Stimulated activated naive CD4-positive, alpha-beta T cell (primary cell): ENCODE data around the gene GSE1.

Experiments used
- DNase-seq, 6 experiments: peaks; one replicate each; lab custom pipeline; 2025; lab: John Stamatoyannopoulos, UW

GSE1 gene

DNA sequence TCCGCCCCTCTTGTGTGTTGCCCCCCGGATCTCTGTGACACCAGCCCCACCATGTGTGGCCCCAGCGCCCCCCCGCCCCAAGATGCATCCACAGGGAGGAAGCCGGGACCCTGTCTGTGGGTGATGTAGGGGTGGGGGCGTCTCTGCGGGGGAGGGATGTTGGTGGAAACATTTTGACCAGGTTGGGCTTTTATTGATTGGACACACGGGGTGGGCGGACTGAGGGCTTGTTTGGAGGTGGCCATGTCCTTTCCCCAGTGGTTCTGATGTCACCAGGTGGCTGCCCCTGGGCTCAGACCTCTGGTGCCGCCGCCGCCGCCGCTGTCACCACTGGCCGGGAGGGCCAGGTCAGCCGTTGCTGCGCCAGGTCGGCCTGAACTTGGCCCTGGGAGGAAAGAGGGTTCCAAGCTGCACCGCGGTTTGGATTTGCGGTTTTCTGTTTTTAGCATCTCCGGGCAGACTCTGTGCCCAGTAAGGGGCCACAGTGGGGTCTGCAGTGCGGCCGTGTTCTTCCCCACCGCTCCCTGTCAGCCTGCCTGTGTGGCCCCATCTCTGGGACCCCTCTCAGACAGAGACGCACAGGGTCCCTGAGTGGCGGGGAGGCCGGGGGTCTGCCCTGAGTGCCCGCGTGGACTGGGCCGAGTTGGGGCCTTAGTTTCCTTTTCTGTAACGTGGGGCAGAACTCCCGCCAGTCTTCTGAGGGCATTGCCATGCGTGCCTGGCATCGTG is 19.8 kb downstream of the GSE1 start:
- DNase-seq, result no peak

DNA sequence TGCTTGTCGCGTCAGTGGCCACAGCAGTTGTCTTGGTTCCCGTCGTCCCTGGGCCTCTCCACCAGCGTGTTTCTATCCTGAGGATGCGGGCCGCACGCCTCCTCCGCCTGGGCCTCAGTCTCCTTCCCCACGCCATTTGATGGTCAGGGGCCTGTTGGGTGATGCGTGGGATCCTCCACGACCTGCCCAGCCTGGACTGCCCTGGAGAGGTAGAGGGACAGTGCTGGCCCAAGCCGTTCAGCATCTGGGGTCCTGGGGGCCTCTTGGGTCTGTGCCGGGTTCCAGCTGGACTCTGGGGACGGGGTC is 20.3 kb downstream of the GSE1 start:
- DNase-seq, result no peak

DNA sequence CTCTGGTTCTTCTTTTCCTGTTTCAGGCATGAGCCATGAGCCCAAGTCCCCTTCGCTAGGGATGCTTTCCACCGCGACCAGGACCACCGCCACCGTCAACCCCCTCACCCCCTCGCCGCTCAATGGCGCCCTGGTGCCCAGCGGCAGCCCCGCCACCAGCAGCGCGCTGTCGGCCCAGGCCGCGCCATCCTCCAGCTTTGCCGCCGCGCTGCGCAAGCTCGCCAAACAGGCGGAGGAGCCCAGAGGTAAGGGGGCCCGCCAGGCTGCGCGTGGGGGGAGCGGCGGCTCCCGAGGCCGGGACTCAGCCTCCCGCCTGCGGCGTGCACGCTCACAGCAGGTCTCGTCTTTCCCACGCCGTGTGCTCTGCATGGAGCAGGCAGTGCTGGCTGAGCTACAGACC is 20.8 kb downstream of the GSE1 start:
- DNase-seq, result no peak

DNA sequence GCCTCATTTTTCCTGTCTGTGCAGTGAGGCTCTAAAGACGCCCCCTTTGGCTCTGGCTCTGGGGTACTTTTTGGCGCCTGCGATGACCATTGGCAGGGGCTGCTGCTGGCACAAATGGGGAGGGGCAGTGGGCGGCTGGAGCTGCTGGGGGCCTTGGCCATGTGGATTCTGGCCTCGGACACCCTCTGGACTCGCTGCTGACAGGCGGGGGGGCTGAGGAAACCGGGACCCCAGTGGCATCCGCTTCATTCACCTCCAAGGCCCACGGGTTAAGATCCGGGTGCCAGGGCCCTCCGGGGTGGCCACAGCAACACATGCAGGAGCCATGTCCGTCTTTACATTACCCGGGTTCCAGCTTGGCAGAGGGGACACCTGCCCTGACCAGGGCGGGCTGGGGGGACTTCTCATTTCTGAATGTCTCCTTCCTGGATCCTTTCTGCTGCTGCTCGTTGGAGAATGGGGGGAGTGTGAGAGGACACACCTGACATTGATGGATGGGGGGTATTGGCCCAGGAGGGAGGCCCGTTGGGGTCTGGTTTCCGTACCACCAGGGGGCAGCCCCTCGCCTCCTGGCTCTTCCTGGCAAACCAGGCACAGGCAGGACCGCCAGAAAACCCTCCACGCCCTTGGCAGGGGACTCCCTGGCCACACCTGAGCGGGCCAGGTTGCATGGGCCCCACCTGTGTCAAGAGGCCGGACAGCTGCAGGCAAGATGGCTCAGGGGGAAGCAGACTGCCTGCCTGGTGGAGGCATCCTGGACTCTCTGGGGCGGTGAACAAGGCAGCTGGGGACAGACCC is 21.8 kb downstream of the GSE1 start:
- DNase-seq, result no peak

DNA sequence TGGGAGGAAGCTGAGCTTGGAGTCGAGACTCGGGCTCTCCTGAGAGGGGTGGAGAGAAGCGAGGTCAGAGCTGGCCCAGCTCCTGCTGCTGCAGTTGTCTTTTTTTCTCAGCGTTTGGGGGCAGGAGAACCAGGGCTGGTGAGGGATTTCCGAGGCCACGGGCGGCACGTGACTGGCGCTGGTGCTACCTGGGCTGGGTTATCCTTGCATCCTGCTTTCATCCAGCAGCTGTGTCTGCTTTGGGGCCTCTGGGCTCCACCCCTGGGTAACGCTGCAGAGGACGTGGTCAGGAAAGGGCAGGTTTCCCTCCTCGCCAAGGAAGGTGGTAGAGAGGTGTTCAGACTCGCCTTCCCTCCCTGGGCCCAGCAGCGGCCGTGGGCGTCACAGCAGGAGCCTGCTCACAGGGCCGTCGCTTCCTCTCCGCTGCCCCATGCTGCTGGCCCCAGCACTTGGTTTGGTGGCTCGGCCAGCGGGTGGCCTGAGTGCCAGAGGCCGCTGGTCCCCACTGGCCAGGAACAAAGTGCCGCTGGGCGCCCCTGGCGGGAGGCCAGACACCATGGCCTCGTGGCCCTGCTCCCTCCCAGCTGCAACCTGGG is 22.5 kb downstream of the GSE1 start:
- no peak for DNase-seq

DNA sequence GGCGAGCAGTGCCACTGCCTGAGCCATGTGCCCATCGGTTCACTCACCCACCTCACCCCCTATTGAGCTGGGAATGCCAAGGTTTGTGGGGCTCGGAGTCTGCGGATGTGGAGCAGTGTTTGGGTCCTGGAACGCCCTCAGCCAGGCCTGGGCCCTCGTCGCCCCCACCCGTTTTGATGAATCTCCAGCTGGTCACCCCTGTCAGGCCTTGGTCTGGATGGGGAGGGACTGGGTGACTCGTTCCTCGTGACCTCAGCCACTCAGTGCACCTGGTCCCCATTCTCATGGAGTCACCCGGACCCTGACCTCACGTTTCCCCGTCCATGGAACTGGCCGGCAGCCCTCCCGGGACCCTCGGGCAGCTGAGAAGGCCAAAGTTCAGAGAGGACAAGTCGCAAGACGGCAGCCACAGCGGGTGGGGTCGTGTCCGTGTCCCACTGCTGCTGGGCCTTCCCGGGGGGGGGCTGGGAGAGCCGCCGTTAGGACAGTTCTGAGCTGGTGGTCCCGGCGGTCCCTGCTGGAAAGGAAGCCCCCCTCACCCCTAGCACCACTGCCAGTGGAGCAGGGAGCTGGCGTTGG is 23.2 kb downstream of the GSE1 start:
- DNase-seq, result no peak

DNA sequence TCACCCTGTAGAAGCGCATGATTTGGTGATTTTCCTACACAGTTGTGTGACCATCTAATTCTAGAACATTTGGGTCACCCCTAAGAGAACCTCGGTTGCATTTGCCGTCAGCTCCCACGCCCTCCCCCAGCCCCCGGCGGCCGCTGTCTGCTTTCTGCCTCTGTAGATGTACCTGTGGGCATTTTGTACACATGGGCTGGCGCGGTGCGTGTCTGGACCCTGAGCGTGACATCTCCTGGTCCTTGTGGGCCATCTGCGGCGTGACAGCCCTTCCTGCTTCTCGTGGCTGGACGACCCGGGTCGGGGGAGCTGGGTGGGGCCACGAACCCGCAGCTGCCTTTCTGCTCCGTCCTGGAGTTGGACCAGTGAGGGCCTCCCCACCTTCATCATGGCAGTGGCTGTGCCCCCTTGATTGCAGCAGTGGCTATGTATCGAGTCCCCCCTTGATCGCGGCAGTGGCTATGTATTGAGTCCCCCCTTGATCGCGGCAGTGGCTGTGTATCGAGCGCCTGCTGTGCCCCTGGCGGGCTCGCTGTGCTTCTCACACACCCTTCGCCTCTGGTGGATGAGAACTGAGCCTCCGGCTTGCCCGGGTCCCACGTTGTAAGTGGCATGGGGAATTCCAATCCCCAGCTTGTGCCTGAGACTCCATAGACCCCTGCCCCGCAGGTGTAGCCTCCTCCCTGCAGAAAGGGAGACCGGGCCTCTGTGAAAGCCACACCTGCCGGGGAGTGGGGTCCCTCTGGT is 24.1 kb downstream of the GSE1 start:
- DNase-seq, result no peak

DNA sequence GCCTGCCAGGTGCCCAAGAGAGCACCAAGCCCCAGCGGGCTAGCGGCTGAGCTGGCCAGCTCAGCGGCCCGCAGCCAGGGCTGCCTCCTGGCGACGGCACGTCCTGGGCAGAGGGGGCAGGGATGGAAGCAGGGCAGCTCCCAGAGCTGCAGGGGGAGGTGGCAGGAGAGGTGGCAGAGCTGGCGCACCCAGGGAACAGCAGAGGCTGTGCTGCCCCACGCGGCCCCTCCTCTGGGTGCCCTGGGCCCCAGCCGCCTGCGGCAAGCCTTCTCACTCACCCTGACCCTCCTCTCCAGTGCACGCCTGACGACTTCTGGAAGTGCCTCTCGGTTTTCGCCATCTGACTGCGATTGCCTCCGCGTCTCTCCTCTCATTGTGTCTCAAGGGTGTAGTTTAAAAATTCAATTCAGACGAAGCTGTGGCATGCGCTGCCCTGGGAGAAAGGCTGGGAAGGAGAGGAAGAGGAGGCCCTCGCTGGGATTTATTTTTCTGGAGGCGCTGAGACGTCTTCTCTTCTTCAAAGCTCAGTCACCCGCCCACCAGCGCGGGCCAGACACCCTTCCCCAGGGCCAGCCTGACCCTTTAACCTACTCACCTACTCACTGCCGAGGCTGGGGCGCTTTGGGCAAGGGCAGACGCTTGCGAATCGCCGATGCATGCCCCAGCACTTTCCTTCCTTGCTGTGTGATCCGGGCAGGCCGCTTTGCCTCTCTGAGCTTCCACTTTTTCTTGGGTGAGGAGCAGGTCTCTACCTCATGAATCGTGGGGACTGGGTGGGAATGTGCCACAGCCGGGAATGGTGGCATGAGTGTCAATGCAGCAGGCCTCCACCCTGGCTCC is 24.9 kb downstream of the GSE1 start:
- no peak for DNase-seq

DNA sequence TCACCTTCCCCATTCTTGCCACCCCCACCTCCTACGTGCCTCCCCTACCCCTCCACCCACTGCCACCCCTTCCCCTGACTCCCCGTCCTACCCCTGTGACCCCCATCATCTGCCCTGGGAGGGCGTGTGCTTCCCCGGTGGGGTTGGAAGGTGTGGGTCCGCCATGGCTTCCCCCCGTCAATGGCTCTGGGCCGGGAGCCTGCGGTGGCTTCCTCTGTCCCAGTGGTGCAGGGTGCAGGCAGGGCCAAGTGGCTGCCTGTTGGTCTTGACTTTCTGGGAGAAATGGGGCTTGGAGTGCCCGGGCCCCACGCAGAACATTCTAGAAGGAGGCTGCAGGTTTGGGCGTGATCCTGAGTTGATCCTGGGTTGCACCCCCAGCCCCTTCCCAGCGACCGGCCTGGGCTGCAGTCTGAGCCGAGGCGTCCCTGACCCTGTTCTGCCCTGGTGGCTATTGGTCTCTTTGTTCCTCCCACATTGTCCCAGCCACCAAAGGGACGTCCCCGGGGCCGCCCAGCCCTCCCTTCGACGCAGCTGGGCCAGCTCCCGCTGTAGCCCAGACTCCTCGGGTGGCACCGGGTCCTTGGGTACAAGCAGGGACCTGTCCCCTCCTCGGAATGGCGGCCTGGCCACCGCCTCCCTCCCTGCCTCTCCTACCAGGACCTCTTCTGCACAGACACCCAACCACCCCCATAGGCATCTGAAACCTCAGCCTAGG is 25.7 kb downstream of the GSE1 start:
- DNase-seq, result no peak

DNA sequence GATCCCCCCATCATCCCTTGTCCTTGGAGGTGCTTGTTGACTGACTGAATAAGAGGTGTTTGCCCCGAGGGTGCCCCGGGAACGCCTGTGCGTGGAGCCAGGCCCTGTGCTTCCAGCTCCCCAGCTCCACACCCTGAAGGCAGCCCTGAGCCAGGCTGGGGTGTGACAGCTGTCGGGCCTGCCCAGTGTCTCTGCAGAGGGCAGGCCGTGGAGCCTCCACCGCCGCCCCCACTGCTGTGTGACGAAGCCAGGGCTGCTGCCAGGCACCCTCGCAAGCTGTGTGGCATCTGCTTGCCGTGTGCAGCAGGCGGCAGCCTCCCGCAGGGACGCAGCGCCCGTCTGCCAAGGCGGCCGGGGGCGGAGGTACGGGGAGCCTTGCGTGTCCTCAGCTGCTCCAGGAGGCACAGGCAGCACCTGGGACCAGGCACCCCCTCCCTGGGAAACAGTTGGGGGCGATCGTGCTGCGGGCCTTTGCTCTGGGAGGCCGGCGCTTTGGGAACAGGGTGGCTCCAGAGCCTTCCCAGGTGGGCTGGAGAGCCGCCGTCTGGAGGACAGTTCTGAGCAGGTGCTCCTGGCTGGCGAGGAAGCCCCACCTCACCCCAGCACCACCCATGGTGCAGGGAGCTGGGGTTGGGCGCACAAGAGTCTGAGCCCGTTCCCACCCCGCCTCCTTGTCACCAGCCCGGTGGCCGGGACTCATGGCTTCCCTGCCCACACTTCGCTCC is 26.6 kb downstream of the GSE1 start:
- no peak for DNase-seq

DNA sequence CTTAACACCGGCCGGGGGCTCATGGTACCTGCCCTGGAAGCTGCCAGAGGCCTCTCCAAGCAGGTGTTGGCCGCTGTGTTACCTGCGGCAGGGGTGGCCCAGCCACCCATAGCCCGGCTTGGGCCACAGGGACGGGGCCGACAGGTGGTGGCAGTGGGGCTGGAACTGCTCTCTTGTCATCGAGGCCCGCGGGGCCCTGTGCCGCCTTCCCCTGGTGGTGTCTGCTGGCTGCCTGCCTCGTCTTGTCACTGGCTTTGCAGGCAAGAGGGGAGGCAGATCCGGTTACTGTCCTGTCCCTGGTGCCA is 27.1 kb downstream of the GSE1 start:
- DNase-seq, result no peak

DNA sequence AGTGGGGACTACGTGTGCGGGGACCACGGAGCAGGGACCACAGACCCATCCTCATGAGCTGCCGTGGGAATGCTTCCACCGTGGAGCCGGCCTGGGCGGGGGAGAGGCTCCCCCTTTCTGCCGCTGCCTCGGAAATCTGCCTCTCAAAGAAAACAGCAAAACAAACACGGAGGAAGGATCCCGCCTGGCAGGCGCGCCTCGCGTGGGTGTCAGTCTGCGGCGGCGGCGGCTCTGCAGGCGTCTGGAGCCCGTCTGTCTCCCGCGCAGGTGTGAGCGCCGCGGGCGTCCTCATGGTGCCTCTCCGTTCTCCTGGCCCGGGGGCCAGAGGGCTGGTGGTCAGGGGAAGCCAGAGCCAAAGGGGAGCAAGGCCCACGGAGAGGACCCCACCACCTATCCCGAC is 27.5 kb downstream of the GSE1 start:
- no peak for DNase-seq

DNA sequence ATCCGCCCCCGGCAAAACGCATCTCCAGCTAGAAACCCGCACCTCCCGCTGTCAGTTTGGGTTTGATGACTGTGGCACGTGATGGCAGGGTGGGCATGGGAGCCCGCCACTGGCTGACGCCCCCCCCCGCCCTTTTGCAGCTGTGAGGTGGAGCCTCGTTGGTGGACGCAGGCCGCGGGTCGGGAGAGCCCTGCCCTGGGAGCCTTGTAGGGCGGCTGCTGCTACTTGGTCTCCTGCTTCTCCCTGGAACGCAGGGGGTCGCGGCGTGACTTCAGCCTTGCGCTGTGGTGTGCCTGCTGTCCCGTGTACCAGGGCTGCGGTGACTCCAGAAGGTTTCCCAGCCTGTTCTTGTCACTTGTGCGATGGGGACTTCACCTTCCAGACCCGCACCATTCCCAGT is 28.2 kb downstream of the GSE1 start:
- DNase-seq, result no peak

DNA sequence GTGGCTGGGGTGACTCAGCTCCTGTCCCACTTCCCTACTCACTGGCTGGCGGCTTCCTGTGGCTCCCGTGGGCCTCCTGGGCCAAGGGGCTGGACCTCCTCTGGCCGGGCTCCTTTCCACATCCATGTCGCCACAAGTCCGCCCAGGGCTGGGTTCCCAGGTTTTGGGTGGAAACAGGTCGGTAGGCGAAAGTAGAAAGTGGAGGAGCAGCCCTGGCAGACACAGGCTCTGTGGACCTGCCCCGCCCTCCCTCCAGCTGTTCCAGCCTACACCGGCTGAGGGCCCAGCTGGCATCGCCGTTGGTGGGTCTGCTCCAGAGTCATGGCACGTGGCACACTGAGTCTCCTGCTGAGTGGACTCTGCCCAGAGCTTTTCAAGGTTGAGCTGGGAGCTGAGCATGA is 28.7 kb downstream of the GSE1 start:
- no peak for DNase-seq

DNA sequence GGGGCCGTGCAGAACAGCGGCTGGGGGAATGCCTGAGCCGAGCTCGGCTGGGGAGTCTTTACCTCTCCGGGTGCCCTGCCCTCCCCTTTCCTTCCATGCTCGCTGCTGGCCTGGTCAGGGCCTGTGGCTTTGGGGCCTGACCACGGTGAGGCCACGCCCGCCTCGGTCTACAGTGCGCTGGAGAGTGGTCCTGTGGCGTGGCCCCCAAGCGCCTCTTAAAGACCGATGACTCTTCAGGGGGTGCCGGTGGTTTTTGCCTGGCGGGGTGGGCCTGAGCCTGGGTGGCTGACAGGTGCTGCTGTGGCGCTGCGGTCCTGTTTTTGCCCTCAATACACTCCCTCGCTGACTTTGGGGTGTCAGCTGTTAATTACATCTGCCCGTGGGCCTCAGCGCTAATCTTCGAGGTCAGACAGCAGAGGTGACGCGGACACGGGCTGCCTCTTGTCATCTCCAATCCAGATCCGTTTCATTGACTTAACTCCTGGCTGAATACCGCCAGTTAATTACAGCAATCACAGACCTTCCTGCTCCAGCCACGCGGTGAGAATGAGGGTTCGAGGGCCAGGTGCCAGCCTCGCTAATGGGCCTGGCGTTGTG is 29.7 kb downstream of the GSE1 start:
- no peak for DNase-seq

DNA sequence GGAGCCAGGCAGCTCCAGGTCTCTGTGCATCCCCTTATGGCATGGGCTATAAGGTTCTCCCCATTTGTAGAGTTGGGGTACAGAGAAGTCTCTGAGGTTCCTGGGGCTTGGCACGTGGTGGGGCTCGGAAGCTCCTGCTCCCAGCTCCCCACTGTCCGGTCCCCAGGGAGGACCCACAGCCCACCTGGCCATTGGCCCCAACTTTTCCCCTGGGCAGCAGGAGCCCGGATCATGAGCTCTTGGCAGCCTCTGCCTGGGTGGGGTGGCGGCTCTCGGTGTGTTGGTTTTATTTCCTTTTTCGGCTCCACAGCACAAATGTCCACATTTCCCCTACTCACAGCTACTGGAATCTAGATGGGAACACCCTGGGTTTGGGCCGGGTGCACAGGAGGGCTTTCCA is 30.5 kb downstream of the GSE1 start:
- DNase-seq, result no peak

DNA sequence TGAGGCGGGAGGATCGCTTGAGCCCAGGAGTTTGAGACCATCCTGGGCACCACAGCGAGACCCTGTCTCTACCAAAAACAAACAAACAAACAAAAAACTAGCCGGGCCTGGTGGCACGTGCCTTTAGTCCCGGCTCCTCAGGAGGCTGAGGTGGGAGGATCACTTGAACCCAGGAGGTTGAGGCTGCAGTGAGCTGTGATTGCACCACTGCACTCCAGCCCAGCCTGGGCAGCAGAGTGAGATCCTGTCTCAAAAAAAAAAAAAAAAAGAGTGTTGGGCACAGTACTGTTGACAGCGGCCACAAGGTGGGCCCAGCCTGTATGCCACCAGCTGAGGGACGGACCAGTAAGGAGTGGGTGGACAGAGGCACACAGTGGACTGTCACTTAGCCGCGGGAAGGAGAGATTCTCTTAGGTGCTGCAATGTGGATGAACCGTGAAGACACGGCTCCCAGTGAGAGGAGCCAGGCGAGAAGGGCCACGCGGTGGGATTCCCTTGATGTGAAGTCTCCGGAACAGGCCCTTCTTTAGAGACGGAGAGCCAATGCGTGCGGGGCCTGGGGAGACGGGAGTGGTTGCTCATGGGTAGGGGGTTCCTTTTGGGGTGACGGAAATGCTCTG is 31.1 kb downstream of the GSE1 start:
- DNase-seq, result no peak

DNA sequence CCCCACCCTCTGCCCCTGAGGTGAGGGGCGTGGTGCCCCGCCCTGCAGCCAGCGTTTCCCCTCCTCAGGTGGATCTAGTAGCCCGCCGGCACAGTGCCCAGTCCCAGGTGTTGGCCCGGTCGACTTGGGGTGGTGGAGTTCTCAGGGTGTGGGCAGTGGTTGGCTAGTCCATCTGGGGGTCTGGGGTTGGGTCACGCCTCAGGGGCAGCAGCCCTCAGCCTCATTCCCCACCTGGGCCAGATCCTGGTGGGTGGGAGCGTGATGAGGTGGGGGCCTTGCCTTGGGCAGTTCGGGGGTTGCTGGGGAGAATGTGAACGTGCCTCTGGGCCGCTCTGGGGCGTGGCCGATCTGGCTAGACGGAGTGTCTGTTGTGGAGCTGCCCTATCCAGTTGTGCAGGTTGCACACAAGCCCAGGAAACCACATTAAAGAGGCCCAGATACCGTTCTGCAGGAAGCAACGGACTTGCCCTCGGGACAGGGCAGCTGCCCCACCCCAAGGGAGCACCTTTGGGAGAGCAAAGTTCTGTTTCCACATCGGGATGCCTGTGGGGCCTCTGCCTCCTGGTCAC is 32.0 kb downstream of the GSE1 start:
- DNase-seq, result no peak

DNA sequence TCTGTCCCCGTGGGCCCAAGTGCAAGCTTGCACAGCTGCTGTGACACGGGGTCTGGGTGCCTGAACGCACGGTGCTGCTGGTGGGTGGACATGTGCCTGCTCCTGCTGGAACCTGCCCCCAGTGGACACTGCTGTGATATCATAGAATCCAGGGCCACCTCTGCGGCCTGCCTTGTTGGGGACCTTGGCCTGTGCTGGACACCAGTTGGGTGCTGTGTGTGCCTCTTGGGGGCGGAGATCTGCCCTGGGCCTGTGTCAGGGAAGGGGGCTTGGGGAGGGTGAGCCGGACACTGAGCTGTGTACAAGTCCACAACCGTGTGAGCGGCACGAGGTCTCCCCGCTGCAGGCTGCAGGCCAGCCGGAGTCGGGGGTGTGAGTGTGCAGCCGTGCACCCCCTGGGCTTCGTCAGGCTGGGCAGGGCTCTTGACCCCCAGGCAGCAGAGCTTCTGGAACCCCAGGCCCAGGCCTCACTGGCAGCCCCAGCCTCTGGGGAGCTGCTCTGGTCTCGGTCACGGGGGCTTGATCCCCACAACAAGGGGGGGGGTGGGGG is 33.3 kb downstream of the GSE1 start:
- no peak for DNase-seq
